Activated effector memory CD4-positive, alpha-beta T cell treated with Interleukin-2 at 50 U/mL for 16 hours (primary cell): Measurements from ENCODE around the gene TTC21B.

Source experiments
- DNase-seq: peaks from one replicate; pipeline ENCODE4 v3.0.0-alpha.2; 2020

TTC21B gene

DNA sequence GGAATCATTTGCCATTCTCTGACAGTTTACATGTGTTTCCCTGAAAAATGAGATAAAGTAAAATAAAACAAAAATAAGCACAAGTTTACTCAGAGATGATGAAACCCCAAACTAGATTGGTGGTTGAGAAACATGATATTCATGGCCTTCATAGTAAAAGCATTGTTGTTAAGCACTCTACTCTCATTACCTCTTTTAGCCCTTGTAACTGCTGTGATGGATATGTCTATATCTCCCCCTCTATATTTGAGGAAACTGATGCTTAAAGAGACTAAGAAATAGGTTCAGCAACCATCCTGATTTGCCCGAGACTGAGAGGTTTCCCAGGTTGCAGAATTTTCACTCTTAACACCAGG, 125.7 kb downstream of the TTC21B start:
- DNase-seq, result no peak

DNA sequence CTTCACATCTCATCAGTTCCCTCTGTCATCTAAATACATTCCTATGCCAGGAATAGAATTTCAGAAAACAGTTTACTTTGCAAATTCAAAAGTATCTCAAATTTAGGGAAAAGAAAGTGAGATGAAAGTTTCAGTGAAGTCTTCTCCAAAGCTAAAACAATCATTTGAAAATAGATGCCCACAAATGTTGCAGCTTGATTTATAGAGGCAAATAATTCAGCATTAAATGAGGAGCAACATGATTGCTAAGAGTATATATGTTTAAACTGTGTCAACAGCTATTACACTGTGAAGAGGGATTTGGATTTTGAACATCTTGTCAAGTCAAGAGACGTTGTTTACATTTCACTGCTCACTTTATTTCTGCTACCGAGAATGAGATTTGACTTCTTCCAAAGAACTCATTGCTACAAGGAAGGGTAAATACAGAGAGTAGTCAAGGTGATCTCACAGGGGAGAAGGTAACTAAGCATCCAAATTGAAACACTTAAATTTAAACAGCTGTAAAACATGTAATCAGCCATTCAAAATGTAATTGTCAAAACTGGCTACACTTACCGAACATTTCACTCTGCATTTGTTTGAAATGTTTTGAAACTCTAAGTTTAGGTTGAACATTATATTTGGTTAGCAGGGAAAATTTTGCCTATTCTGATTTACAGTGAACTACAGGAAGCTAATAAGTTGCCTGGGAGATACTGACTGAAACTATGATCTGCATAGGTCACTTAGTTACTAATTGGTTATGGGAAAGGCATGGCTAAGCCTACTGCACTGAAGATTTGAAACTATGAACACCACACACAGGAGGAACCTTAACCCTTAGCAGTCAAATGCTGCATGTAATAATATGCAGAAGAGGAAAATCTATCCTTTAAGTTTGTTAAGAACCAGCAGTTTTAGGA, 126.3 kb downstream of the TTC21B start:
- no peak for DNase-seq

DNA sequence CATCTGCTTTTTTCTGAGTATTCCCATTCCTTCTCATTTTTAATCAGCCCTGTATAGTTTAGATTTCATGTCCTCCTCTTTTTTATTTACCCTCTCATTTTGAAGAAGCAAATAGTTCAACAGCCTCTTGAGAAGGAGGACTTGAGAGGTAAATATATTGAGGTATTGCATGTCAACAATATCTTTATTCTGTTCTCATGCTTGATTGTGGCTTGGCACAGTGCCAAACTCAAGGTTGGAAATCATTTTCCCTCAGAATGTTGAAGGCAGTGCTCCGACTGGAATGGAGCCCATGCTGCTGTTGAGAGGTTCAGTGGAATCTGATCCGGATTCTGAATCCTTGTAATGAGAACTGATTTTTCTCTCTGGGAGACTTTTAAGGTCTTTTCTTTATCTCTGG, 128.5 kb downstream of the TTC21B start:
- no peak for DNase-seq
